H1 (cell line): Measurements from ENCODE around the gene ZNF316. TPM values are rescaled to one million over a fixed set of nuclear protein-coding genes. Genes with fewer than 3 reads are reported as not detected.

Source experiments
- CTCF ChIA-PET: fragments of 300-600 bp; sonication (Branson Sonifier 250); formaldehyde crosslinking; loops from one replicate; lab custom pipeline; 2021; ENCODE audit not compliant: partially characterized antibody; lab: Charles Lee
- POLR2A ChIA-PET: fragments of 300-600 bp; sonication (Branson Sonifier 250); formaldehyde crosslinking; loops from one replicate; lab custom pipeline; 2021; ENCODE audit warnings: inconsistent platforms; ENCODE audit not compliant: partially characterized antibody; lab: Charles Lee
- DNase-seq, 2 experiments: peaks; one replicate each; pipeline versions ENCODE4 v3.0.0 to v3.0.0-alpha.2; 2010 to 2022; ENCODE audit warnings: low spot score in 2 of 2, low read depth in 1 of 2, mixed read lengths in 1 of 2
- FAIRE-seq: peaks from 2 replicates; lab custom pipeline; 2011; peaks lifted over from hg19 to GRCh38; lab: Jason Lieb, UNC
- H2AFZ ChIP-seq: 2 replicates; pipeline ENCODE4 v1.8.1; 2012; ENCODE audit warnings: low read length, inconsistent platforms
- H2AK5ac ChIP-seq: 2 replicates; pipeline ENCODE4 v1.6.1; 2013; ENCODE audit warnings: low read depth, low read length
- H2BK120ac ChIP-seq: replicated peaks from 2 replicates; pipeline ENCODE3; 2013; ENCODE audit warnings: low read depth, low read length, inconsistent platforms
- H2BK12ac ChIP-seq: 2 replicates; pipeline ENCODE4 v1.6.1; 2013; ENCODE audit warnings: low read depth, low read length
- H2BK15ac ChIP-seq: 2 replicates; pipeline ENCODE4 v1.6.1; 2013; ENCODE audit warnings: low read length
- H2BK20ac ChIP-seq: 2 replicates; pipeline ENCODE4 v1.6.1; 2013; ENCODE audit warnings: low read length
- H2BK5ac ChIP-seq: 2 replicates; pipeline ENCODE4 v1.6.1; 2013; ENCODE audit warnings: low read depth, low read length
- H3K14ac ChIP-seq: 2 replicates; pipeline ENCODE4 v1.6.1; 2013; ENCODE audit warnings: inconsistent platforms; ENCODE audit not compliant: insufficient read length
- H3K18ac ChIP-seq: 2 replicates; pipeline ENCODE4 v1.6.1; 2013; ENCODE audit warnings: low read length; ENCODE audit errors: extremely low read depth
- H3K23ac ChIP-seq: 2 replicates; pipeline ENCODE4 v1.6.1; 2013; ENCODE audit warnings: inconsistent platforms; ENCODE audit not compliant: insufficient read length
- H3K23me2 ChIP-seq: 2 replicates; pipeline ENCODE4 v1.6.1; 2013; ENCODE audit warnings: low read depth, low read length
- H3K27ac ChIP-seq: 2 replicates; pipeline ENCODE4 v1.6.1; 2011; ENCODE audit warnings: low read depth, low read length, inconsistent platforms
- H3K27me3 ChIP-seq, 4 experiments: replicated peaks in 1 of 4; 1 replicate in 1 of 4; 2 replicates in 3 of 4; pipeline versions ENCODE4 v1.6.1 to v1.8.1; 2011 to 2013; ENCODE audit warnings: low read length in 3 of 4, mild to moderate bottlenecking in 3 of 4, inconsistent platforms in 2 of 4, mixed read lengths in 2 of 4, moderate library complexity in 1 of 4; ENCODE audit not compliant: control insufficient read depth in 3 of 4, insufficient read depth in 3 of 4; ENCODE audit errors: extremely low read depth in 1 of 4
- H3K36me3 ChIP-seq, 4 experiments: 2 replicates each; pipeline versions ENCODE4 v1.6.1 to v1.8.1; 2011 to 2013; ENCODE audit warnings: mild to moderate bottlenecking in 4 of 4, low read length in 3 of 4, moderate library complexity in 2 of 4, control low read depth in 1 of 4, inconsistent platforms in 1 of 4; ENCODE audit not compliant: insufficient read depth in 4 of 4, control insufficient read depth in 2 of 4
- H3K4ac ChIP-seq: replicated peaks from 2 replicates; pipeline ENCODE3; 2013; ENCODE audit warnings: low read length, low read depth, mixed read lengths, inconsistent platforms; ENCODE audit not compliant: insufficient read length
- H3K4me1 ChIP-seq, 4 experiments: replicated peaks in 1 of 4; 1 replicate in 1 of 4; 2 replicates in 3 of 4; pipeline versions ENCODE4 v1.6.1 to v1.8.1; 2011 to 2013; ENCODE audit warnings: low read length in 3 of 4, inconsistent platforms in 2 of 4, mixed read lengths in 1 of 4; ENCODE audit not compliant: insufficient read depth in 4 of 4, control insufficient read depth in 3 of 4
- H3K4me2 ChIP-seq, 2 experiments: 2 replicates each; pipeline versions ENCODE4 v1.6.1 to v1.8.1; 2011 to 2013; ENCODE audit warnings: low read depth in 2 of 2, low read length in 2 of 2, control low read depth in 1 of 2, inconsistent platforms in 1 of 2, mild to moderate bottlenecking in 1 of 2; ENCODE audit not compliant: insufficient read depth in 1 of 2
- H3K4me3 ChIP-seq, 4 experiments: fragments of 200-600, 300-600 bp in 1 of 4; sonication (generic), shearing (Covaris generic), sonication (Bioruptor Twin) in 1 of 4; 2 replicates each; pipeline versions ENCODE4 v1.5.1 to v1.8.1; 2011 to 2016; ENCODE audit warnings: low read length in 4 of 4, low read depth in 3 of 4, control low read depth in 2 of 4, inconsistent platforms in 2 of 4, mild to moderate bottlenecking in 2 of 4, mixed read lengths in 1 of 4, moderate library complexity in 1 of 4; ENCODE audit not compliant: insufficient read depth in 2 of 4; ENCODE audit errors: extremely low read depth in 1 of 4
- H3K56ac ChIP-seq: replicated peaks from 2 replicates; pipeline ENCODE3; 2013; ENCODE audit warnings: low read depth, mild to moderate bottlenecking, mixed read lengths, low read length, inconsistent platforms; ENCODE audit not compliant: insufficient read length
- H3K79me1 ChIP-seq: 2 replicates; pipeline ENCODE4 v1.6.1; 2013; ENCODE audit warnings: low read depth, low read length, control low read depth
- H3K79me2 ChIP-seq, 2 experiments: 2 replicates each; pipeline versions ENCODE4 v1.6.1 to v1.8.1; 2012 to 2013; ENCODE audit warnings: low read length in 2 of 2, mild to moderate bottlenecking in 2 of 2, inconsistent platforms in 1 of 2; ENCODE audit not compliant: insufficient read depth in 2 of 2, control insufficient read depth in 1 of 2
- H3K9ac ChIP-seq, 4 experiments: replicated peaks in 1 of 4; 1 replicate in 1 of 4; 2 replicates in 3 of 4; pipeline versions ENCODE4 v1.6.1 to v1.8.1; 2011 to 2013; ENCODE audit warnings: low read depth in 3 of 4, low read length in 3 of 4, control low read depth in 2 of 4, mild to moderate bottlenecking in 2 of 4, moderate library complexity in 2 of 4, inconsistent platforms in 1 of 4; ENCODE audit errors: extremely low read depth in 1 of 4
- H3K9me3 ChIP-seq, 2 experiments: 2 replicates each; pipeline versions ENCODE4 v1.6.1 to v1.8.1; 2012 to 2013; ENCODE audit warnings: mild to moderate bottlenecking in 2 of 2, moderate library complexity in 2 of 2, control low read depth in 1 of 2, inconsistent platforms in 1 of 2, low read depth in 1 of 2, low read length in 1 of 2, mixed read lengths in 1 of 2; ENCODE audit not compliant: insufficient read depth in 2 of 2
- H4K20me1 ChIP-seq, 2 experiments: replicated peaks in 1 of 2; 2 replicates each; pipeline versions ENCODE3 to v1.8.1; 2011 to 2013; ENCODE audit warnings: inconsistent platforms in 2 of 2, low read length in 2 of 2, mild to moderate bottlenecking in 1 of 2; ENCODE audit not compliant: insufficient read depth in 2 of 2, control insufficient read depth in 1 of 2
- H4K5ac ChIP-seq: 2 replicates; pipeline ENCODE4 v1.6.1; 2013; ENCODE audit warnings: low read length, low read depth, mixed read lengths, inconsistent platforms; ENCODE audit not compliant: insufficient read length
- H4K8ac ChIP-seq: 2 replicates; pipeline ENCODE4 v1.8.0; 2013; ENCODE audit warnings: mild to moderate bottlenecking, moderate library complexity, low read length, inconsistent platforms; ENCODE audit not compliant: insufficient read depth; ENCODE audit errors: extremely low read depth
- H4K91ac ChIP-seq: replicated peaks from 2 replicates; pipeline ENCODE3; 2013; ENCODE audit warnings: low read length, mixed read lengths, inconsistent platforms; ENCODE audit not compliant: insufficient read length
- EZH2 ChIP-seq: fragments of 200-600 bp; sonication (generic); IDR thresholded peaks from 2 replicates; pipeline ENCODE4 v1.7.1; 2012; ENCODE audit warnings: low read depth, mild to moderate bottlenecking, moderate library complexity, low read length, inconsistent platforms; ENCODE audit not compliant: severe bottlenecking
- GTF2F1 ChIP-seq: IDR thresholded peaks from 2 replicates; pipeline ENCODE4 v1.6.1; 2012; ENCODE audit warnings: low read depth, low read length, improper control_type of control experiment, borderline replicate concordance
- MAX ChIP-seq: IDR thresholded peaks from 2 replicates; pipeline ENCODE4 v1.6.1; 2012; ENCODE audit warnings: inconsistent platforms
- RXRA ChIP-seq: IDR thresholded peaks from 2 replicates; pipeline ENCODE4 v1.6.1; 2011; ENCODE audit warnings: low read depth, mild to moderate bottlenecking, low read length, moderate library complexity; ENCODE audit not compliant: insufficient read depth
- ZNF274 ChIP-seq: IDR thresholded peaks from 2 replicates; pipeline ENCODE4 v1.7.0; 2012; ENCODE audit warnings: low read length, borderline replicate concordance; ENCODE audit errors: extremely low read depth
- WGBS, 2 experiments: shearing (Covaris generic) in 1 of 2; methylation state at CpG; one replicate each; pipeline versions ENCODE4 v1.1.6 to v1.1.7; 2013 to 2015; ENCODE audit warnings: low lambda C conversion rate in 2 of 2, mixed read lengths in 2 of 2, inconsistent platforms in 1 of 2, low coverage in 1 of 2, missing lambda C conversion rate in 1 of 2; ENCODE audit not compliant: insufficient replicate concordance in 2 of 2, insufficient coverage in 1 of 2, insufficient read length in 1 of 2; ENCODE audit errors: extremely low coverage in 1 of 2, missing lambda C conversion rate in 1 of 2; 5-methylcytosine and 5-hydroxymethylcytosine counted together
- polyA plus RNA-seq, 7 experiments: library from polyadenylated mRNA; depleted of rRNA in 3 of 7; stranded (reverse) in 5 of 7; unstranded in 2 of 7; fragments of >200 nt in 5 of 7; fragments of 200-250 nt in 2 of 7; gene quantifications; 1 replicate in 5 of 7; 2 replicates in 1 of 7; 4 replicates in 1 of 7; pipeline versions ENCODE4 v1.2.1 to v1.2.3, GENCODE V29; 2011 to 2013; ENCODE audit warnings: missing spikeins in 2 of 7, mixed read lengths in 2 of 7
- total RNA-seq: library from RNA; stranded (reverse); fragmentation: NEBNext Ultra II Directional; extraction: Animal tissue kit (Norgen Biotek cat#: 25700); gene quantifications from 2 replicates; pipeline ENCODE4 v1.2.1, GENCODE V29; 2021

ZNF316 gene
- total and polyA plus RNA-seq, 2 of the 8 experiments (the other 6 are each of a cell fraction or from before 2014, with no cell fraction given), result 3.6 to 13.7 TPM

GRCh38 chr7:6675807-6676405, 38.8 kb downstream of the ZNF316 start:
- Histone ChIP-seq H4K8ac (no peak overlapping the region), H2AFZ (no peak overlapping the region), H3K14ac (no peak overlapping the region), H3K23me2 (no peaks in the 10 kb centered on the region), H3K4me1 (no peaks in the 10 kb centered on the region), H3K79me1 (no peaks in the 10 kb centered on the region), H3K36me3 (peaks cover 0 to 27% (median 12%) of the 10 kb centered on the region in 4 experiments; a peak in 5 of 8 replicates), H3K56ac (no peak overlapping the region), H3K23ac (no peak overlapping the region), H2BK120ac (no peak overlapping the region), H3K27ac (no peak overlapping the region), H2AK5ac (no peak overlapping the region), H2BK5ac (no peak overlapping the region), H2BK15ac (no peak overlapping the region), H2BK12ac (no peak overlapping the region), H3K4ac (no peak overlapping the region), H3K4me2 (no peak overlapping the region), H3K9ac (no peak overlapping the region), H4K5ac (no peak overlapping the region), H3K18ac (no peak overlapping the region), H3K9me3 (peaks cover 71 to 95% of the 10 kb centered on the region in 2 experiments), H4K91ac (no peak overlapping the region), H4K20me1 (no peaks in the 10 kb centered on the region), H3K4me3 (peak overlapping the region in 1 of 4 experiments; percentile 30; a peak in 1 of 8 replicates), H2BK20ac (no peak overlapping the region), H3K79me2 (no peaks in the 10 kb centered on the region), H3K27me3 (no peaks in the 10 kb centered on the region)
- DNase-seq (no peak), FAIRE-seq (no peak)
- 87% methylated on average over 1 of the region's 1 CpG; no CpG with 5 or more reads in 1 of the 2 experiments for WGBS, 2 experiments
- CTCF ChIA-PET, result no interaction called here
- TF ChIP-seq GTF2F1, result 0 out of 2 replicates have a peak, but pooled peaks have one; percentile 52
- TF ChIP-seq EZH2, result no peak
- TF ChIP-seq RXRA, result no peak
- TF ChIP-seq ZNF274, result peak; percentile 91
- no peak for TF ChIP-seq MAX
- TF ChIP-seq, all 59 proteins: peak for 2
- POLR2A ChIA-PET, result no interaction called here
